OCI-LY3 (cell line): ENCODE measurements around the gene EN1.

Experiments
- H2AFZ ChIP-seq: fragments of 200-600, 300-600 bp; shearing (Covaris generic); 2 replicates; pipeline ENCODE4 v1.6.0; 2014; ENCODE audit warnings: antibody characterized with exemption, low read depth, low read length
- H3K27ac ChIP-seq: fragments of 200-600, 300-600 bp; sonication (generic); 2 replicates; pipeline ENCODE4 v1.5.1; 2014; ENCODE audit warnings: mild to moderate bottlenecking, low read length, moderate library complexity, mixed read lengths
- H3K27me3 ChIP-seq: fragments of 200-600, 300-600 bp; sonication (generic); 2 replicates; pipeline ENCODE4 v1.6.1; 2014; ENCODE audit warnings: low read depth, low read length, mixed read lengths
- H3K36me3 ChIP-seq: fragments of 200-600, 300-600 bp; sonication (generic); replicated peaks from 2 replicates; pipeline ENCODE3; 2014; ENCODE audit warnings: low read depth, low read length, mixed read lengths
- H3K4me1 ChIP-seq: fragments of 300-600, 200-600 bp; sonication (generic); 2 replicates; pipeline ENCODE4 v1.6.1; 2014; ENCODE audit warnings: low read length, mixed read lengths
- H3K4me2 ChIP-seq: fragments of 200-600, 300-600 bp; sonication (generic); 2 replicates; pipeline ENCODE4 v1.6.1; 2014; ENCODE audit warnings: low read length, mixed read lengths
- H3K4me3 ChIP-seq: fragments of 300-600, 200-600 bp; sonication (generic); 2 replicates; pipeline ENCODE4 v1.5.1; 2014; ENCODE audit warnings: antibody characterized with exemption, mild to moderate bottlenecking, low read length, moderate library complexity
- H3K79me2 ChIP-seq: fragments of 300-600, 200-600 bp; shearing (Covaris generic); 2 replicates; pipeline ENCODE4 v1.6.1; 2014; ENCODE audit warnings: mild to moderate bottlenecking, low read length, mixed read lengths
- H3K9ac ChIP-seq: fragments of 300-600, 200-600 bp; shearing (Covaris generic); 2 replicates; pipeline ENCODE4 v1.6.0; 2014; ENCODE audit warnings: mild to moderate bottlenecking, low read length, moderate library complexity
- H3K9me3 ChIP-seq: fragments of 200-600, 300-600 bp; shearing (Covaris generic); 2 replicates; pipeline ENCODE4 v1.6.1; 2014; ENCODE audit warnings: low read length, mixed read lengths; ENCODE audit not compliant: insufficient read depth
- H4K20me1 ChIP-seq: fragments of 200-600, 300-600 bp; sonication (generic); 2 replicates; pipeline ENCODE4 v1.6.1; 2016; ENCODE audit warnings: low read length, mixed read lengths; ENCODE audit not compliant: insufficient read depth
- CTCF ChIP-seq: fragments of 200-600, 300-600 bp; sonication (generic); IDR thresholded peaks from 2 replicates; pipeline ENCODE4 v1.5.1; 2014; ENCODE audit warnings: antibody characterized with exemption, low read length, low read depth
- EZH2phosphoT487 ChIP-seq: fragments of 200-600 bp; shearing (Covaris generic); IDR thresholded peaks from 2 replicates; pipeline ENCODE4 v1.6.1; 2018; ENCODE audit warnings: antibody characterized with exemption, mixed run types, low read depth

EN1 gene

GRCh38 chr2:118807668-118808428 is 39.6 kb downstream of the EN1 start:
- Histone ChIP-seq H3K4me3 (no peak overlapping the region), H3K9ac (no peak overlapping the region), H2AFZ (no peak overlapping the region), H3K79me2 (no peaks in the 10 kb centered on the region), H3K27ac (no peak overlapping the region), H3K27me3 (peaks cover 12% of the 10 kb centered on the region), H3K4me2 (no peak overlapping the region), H4K20me1 (no peaks in the 10 kb centered on the region), H3K9me3 (no peaks in the 10 kb centered on the region), H3K36me3 (no peaks in the 10 kb centered on the region), H3K4me1 (no peaks in the 10 kb centered on the region)
- TF ChIP-seq EZH2phosphoT487 (no peak), CTCF (no peak)

GRCh38 chr2:118806797-118807667 is 40.4 kb downstream of the EN1 start:
- Histone ChIP-seq H3K36me3 (no peaks in the 10 kb centered on the region), H3K9ac (no peak overlapping the region), H3K79me2 (no peaks in the 10 kb centered on the region), H3K4me3 (no peak overlapping the region), H3K27me3 (peaks cover 4% of the 10 kb centered on the region; the same call in 1 of the 2 replicates), H2AFZ (no peak overlapping the region), H3K27ac (no peak overlapping the region), H3K4me1 (no peaks in the 10 kb centered on the region), H3K9me3 (no peaks in the 10 kb centered on the region), H3K4me2 (no peak overlapping the region), H4K20me1 (no peaks in the 10 kb centered on the region)
- TF ChIP-seq EZH2phosphoT487 (no peak), CTCF (no peak)

GRCh38 chr2:118805064-118805690 is 42.3 kb downstream of the EN1 start:
- Histone ChIP-seq H3K79me2 (no peaks in the 10 kb centered on the region), H3K27me3 (peaks cover 2% of the 10 kb centered on the region; the same call in 1 of the 2 replicates), H4K20me1 (no peaks in the 10 kb centered on the region), H3K4me3 (no peak overlapping the region), H3K27ac (no peak overlapping the region), H3K36me3 (no peaks in the 10 kb centered on the region), H2AFZ (no peak overlapping the region), H3K4me1 (no peaks in the 10 kb centered on the region), H3K9ac (no peak overlapping the region), H3K4me2 (no peak overlapping the region), H3K9me3 (no peaks in the 10 kb centered on the region)
- no peak for TF ChIP-seq EZH2phosphoT487
- TF ChIP-seq CTCF: no peak

- peaks cover 7% of the 10 kb centered on the region; the same call in 1 of the 2 replicates for H3K27me3 ChIP-seq
- no peak for TF ChIP-seq CTCF
- no peak for TF ChIP-seq EZH2phosphoT487
- no peak overlapping the region for H3K4me3 ChIP-seq
Observed at GRCh38 chr2:118803012-118803411, 44.4 kb downstream of the EN1 start.

More at GRCh38 chr2:118803012-118803411, 44.4 kb downstream of the EN1 start:
- no peak overlapping the region for H3K4me2 ChIP-seq
- no peaks in the 10 kb centered on the region for H3K9me3 ChIP-seq
- H3K9ac ChIP-seq: no peak overlapping the region
- no peaks in the 10 kb centered on the region for H3K36me3 ChIP-seq
- no peak overlapping the region for H2AFZ ChIP-seq
- no peaks in the 10 kb centered on the region for H4K20me1 ChIP-seq
- H3K4me1 ChIP-seq: no peaks in the 10 kb centered on the region
- no peaks in the 10 kb centered on the region for H3K79me2 ChIP-seq
- H3K27ac ChIP-seq: no peak overlapping the region
